ENCODE measurements around the gene ACSL1.
A peak's percentile ranks its signal among the peaks of the same experiment; 100 is the strongest.
"Not testable (repeated sequence)": the region's sequence is repeated elsewhere in the genome, so short reads cannot be mapped to it uniquely, and the experiment has no call there.

The ACSL1 gene

DNA sequence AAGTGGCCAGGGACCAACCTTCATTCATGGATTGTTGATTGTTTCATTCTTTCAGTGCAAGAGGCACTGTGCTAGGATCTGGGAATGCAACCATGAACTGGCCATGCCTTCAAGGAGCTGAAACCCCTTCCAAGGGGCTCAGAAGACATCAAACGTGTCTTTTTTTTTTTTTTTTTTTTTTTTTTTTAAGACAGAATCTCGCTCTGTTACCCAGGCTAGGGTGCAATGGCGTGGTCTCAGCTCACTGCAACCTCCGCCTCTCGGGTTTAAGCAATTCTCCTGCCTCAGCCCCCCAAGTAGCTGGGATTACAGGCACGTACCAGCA lies 13.3 kb upstream of the ACSL1 start:
- not testable (repeated sequence) for DNase-seq

GRCh38 chr4:184838249-184839074 lies 12.7 kb upstream of the ACSL1 start:
- DNase-seq = peak; percentile 14

- no peak for DNase-seq
Observed at GRCh38 chr4:184836613-184837012, 10.8 kb upstream of the ACSL1 start.

- DNase-seq = no peak
Observed at GRCh38 chr4:184833046-184833838, 7.5 kb upstream of the ACSL1 start.

DNA sequence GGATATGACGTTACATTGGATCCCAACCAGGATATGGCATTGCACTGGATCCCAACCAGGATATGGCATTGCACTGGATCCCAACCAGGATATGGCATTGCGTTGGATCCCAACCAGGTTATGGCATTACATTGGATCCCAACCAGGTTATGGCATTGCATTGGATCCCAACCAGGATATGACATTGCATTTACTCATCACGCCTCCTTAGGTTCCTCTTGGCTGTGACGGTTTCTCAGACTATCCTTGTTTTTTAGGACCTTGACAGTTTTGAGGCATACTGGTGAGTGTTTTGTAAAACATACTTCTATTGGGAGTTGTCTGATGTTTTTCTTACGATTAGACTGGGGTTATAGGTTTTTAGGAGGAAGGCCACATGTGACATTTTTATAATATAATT lies 5.4 kb upstream of the ACSL1 start:
- DNase-seq = no peak

GRCh38 chr4:184826691-184827270 lies 1.0 kb upstream of the ACSL1 start:
- DNase-seq = no peak

DNA sequence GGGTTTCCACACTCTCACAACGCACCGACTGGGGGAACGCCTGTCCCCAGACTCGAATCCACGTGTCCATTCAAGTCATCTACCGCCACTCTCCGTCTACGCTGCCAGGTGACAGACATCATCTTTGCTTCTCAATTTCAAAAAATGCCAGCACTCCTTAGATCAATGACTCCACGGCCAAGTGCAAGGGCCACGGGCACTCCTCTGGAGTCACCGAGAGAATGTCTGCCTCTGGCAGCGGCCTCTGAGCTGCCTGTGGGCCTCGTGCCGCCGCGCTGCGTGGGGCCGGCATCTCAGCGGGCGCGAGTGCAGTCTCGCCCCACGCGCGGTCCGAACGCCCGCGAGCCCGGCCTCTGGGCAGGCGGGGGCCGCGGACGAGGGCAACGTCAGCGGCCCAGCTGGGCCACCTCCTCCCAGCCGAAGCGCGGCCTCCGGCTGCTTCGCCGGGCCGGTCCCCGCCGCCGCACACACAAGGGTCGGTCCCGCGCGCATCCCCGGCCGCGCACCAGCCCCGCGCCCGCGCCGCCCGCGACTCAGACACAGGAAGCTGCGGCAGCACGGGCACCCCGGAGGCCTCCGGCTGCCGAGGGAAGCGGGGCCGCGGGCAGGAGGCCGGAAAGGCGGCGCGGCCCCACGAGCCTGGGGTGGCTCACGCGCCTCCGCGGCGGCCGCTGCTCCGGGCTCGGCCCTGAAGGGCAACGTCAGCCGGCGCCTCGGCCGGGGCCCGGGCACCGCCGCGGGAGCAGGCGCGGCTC lies 450 bp downstream of the ACSL1 start:
- no peak for DNase-seq

GRCh38 chr4:184824776-184825084 lies 1.0 kb downstream of the ACSL1 start:
- no peak for DNase-seq

GRCh38 chr4:184824081-184824775 lies 1.5 kb downstream of the ACSL1 start:
- no peak for DNase-seq

- no peak for DNase-seq
Observed at GRCh38 chr4:184823014-184823413, 2.8 kb downstream of the ACSL1 start.

DNA sequence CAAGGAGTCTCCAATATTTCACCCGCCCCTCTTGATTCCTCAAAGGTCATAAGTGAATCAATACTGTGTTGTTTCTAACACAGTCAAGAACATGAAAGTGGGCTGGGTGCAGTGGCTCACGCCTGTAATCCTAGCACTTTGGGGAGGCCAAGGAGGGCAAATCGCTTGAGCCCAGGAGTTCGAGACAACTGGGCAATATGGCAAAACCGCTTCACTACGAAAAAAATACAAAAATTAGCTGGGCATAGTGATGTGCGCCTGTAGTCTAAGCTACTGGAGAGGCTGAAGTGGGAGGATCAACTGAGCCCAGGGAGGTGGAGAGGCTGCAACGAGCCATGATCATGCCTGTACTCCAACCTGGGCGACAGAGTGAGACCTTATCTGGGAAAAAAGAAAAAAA lies 3.4 kb downstream of the ACSL1 start:
- DNase-seq = no peak

DNA sequence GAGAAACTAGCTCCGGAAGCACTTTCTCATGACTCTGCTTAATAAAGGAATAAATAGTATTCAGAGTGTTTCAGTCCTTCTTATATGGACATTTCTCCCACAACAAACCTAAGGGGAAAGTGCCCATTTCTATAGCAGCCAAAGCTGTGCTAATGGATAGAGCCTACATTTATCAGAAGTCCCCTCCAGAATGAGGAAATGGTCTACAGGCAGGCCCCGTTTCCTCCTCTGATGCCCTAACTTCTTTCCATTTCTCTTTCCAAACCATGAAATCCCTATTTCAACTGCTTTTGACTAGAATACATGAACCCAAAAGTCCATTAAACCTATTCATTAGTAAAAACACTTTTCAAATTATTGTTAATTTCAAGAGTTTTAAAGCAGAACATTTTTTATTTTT lies 4.5 kb downstream of the ACSL1 start:
- DNase-seq = no peak

DNA sequence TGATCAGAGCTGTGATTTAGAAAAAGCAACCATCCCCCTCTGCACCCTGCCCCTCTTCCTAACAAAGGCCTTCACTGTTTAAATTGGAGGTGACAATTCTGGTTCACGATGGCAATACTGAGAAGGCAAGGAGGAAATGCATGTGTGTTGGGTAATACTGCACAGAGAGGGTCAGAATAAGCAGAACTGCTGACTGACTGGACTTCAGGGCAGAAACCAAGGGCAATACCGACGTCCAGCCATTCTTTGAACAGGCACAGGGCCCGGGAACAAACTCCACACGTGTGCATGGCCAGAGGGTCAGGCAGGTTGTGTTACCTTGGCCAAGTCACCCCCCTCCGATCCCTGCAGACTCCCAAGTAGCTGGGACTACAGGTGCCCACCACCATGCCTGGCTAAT lies 6.0 kb downstream of the ACSL1 start:
- DNase-seq = no peak

DNA sequence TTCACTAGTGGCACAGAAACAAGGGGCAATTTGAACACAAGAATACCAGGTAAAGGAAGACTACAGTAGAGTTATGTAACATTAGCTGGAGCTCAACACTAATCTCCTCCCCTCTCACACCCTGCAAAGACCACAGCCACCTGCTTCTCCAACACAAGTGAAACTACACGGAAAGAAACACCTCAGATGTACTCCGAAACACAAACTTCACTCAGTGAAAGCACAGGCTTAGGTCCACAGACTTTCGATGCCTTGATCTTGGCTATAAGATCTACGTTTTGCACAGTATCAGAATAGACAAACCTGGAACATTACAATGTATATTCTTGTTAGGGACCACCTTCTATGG lies 7.6 kb downstream of the ACSL1 start:
- DNase-seq = no peak

- DNase-seq = no peak
Observed at GRCh38 chr4:184817494-184818215, 8.1 kb downstream of the ACSL1 start.

- DNase-seq = no peak
Observed at GRCh38 chr4:184816962-184817361, 8.8 kb downstream of the ACSL1 start.

DNA sequence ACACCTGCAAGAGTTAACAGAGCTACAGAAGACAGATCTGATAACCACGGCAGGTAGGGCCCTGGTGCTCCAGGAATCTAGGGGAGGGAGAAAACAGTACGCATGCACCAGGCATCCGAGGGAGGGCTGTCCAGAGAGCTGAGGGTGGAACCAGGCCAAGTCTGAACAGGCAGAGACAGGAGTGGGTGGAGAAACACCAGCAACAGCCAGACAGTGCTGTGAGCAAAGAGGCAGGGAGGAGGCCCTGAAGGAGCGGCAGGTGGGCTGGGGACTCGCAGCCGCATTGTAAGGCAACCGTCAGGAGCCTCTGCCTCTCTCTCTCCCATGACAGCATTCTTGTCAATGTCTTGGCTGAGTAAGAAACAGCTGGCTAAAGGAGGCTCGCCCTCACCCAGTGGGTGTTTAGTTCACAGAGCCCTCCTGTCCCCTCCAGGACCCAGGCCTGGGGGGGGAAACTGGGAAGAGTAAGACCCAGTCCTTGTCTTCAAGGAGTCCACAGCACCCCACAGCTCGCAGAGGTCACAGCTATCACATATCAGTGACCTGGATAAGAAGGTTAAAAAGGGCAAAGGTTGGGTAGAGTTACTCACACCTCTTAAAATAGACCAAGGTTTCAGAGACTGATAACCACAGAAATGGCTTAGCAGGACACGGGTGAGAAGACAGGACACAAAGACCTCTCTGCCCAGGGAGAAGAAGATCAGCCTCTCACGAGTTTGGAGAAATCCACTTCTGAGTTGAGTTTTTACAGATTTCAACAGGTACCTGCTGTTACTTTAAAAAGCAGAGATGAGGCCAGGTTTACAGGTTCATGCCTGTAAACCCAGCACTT lies 10.5 kb downstream of the ACSL1 start:
- DNase-seq = peak; percentile 45

DNA sequence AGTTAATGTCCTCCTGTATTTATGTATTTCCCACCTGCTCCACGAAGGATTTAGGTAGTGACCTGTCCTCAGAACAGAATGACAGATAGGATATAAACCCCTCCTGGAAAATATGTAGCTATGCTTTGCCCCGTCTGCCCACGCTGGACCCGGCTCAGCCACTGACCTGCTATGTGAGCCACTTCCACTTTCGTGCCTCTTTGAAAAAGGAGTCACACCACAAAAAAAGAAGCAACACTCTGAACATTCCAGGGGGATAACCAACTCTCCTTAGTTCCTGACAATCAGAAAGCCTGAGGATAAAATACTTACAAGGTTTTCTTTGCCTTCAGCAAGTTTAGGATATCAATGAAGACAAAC lies 11.1 kb downstream of the ACSL1 start:
- no peak for DNase-seq

DNA sequence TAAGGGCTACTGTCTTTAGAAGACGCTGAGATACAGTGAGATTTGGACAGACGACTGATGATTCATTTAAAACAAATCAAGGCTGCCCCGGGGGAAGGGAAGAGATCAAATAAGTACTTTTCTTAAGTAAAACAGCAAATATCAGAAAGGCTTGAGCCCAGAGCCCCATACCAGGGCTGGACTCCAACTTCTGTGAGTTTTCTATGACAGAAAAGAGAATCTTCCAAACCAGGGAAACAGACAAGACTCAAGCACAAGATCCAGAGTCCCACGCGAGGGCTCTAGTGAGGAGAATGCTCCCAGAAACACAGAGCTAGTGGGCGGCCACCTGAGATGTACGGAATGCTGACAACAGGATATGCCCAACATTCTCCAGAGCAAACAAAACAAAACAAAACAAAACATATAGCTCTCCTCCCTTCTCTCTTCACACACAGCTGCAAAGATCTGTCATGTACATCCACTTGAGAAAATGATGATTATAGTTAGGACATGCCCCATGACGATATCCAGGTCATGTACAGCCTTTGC lies 13.1 kb downstream of the ACSL1 start:
- DNase-seq = no peak

- no peak for DNase-seq
Observed at GRCh38 chr4:184812199-184812542, 13.6 kb downstream of the ACSL1 start.

GRCh38 chr4:184811526-184812198 lies 14.1 kb downstream of the ACSL1 start:
- no peak for DNase-seq

Data from fibroblast of skin of right biceps (primary cell).